HAP-1 (cell line): Measurements from ENCODE around the gene TMEM123.

ENCODE experiments used
- DNase-seq, 2 experiments: peaks; one replicate each; pipeline ENCODE4 v3.0.0-alpha.2; 2016 to 2020; ENCODE audit warnings: low spot score in 2 of 2
- H3K27me3 ChIP-seq: fragments of 250-450 bp; sonication (Bioruptor Pico); 2 replicates; pipeline ENCODE4 v1.5.1; 2020; ENCODE audit warnings: low read depth, mild to moderate bottlenecking, moderate library complexity
- H3K36me3 ChIP-seq: fragments of 250-450 bp; sonication (Bioruptor Pico); replicated peaks from 2 replicates; pipeline ENCODE4 v1.5.1; 2020; ENCODE audit warnings: mild to moderate bottlenecking
- H3K4me1 ChIP-seq: fragments of 250-450 bp; sonication (Bioruptor Pico); 2 replicates; pipeline ENCODE4 v1.5.1; 2020; ENCODE audit warnings: mild to moderate bottlenecking
- H3K4me3 ChIP-seq: fragments of 250-450 bp; sonication (Bioruptor Pico); 2 replicates; pipeline ENCODE4 v1.5.1; 2020; ENCODE audit warnings: mild to moderate bottlenecking, moderate library complexity
- H3K9me3 ChIP-seq: fragments of 250-450 bp; sonication (Bioruptor Pico); 2 replicates; pipeline ENCODE4 v1.5.1; 2020; ENCODE audit warnings: mild to moderate bottlenecking, moderate library complexity
- in situ Hi-C: fragments of 300-500 bp; cut with MboI; formaldehyde crosslinking; loops from 3 replicates; pipeline ENCODE4 v1.14.3; 2020; ENCODE audit warnings: low sequenced_read_pairs, inconsistent platforms, mixed read lengths

TMEM123 gene

GRCh38 chr11:102402548-102402947 lies 50.0 kb downstream of the TMEM123 start:
- Histone ChIP-seq H3K27me3 (no peaks in the 10 kb centered on the region), H3K9me3 (no peaks in the 10 kb centered on the region), H3K36me3 (peaks cover 21% of the 10 kb centered on the region), H3K4me3 (no peak overlapping the region), H3K4me1 (peaks cover 10% of the 10 kb centered on the region)
- DNase-seq = no peak
- in situ Hi-C loops = no loop called here

- no peaks in the 10 kb centered on the region for H3K27me3 ChIP-seq
- no peak for DNase-seq
- no peak overlapping the region for H3K4me3 ChIP-seq
- peaks cover 21% of the 10 kb centered on the region for H3K36me3 ChIP-seq
- no peaks in the 10 kb centered on the region for H3K9me3 ChIP-seq
- in situ Hi-C loops = no loop called here
- H3K4me1 ChIP-seq = peaks cover 11% of the 10 kb centered on the region
Observed at GRCh38 chr11:102401905-102402304, 50.7 kb downstream of the TMEM123 start.

- DNase-seq = no peak
- in situ Hi-C loops = no loop called here
- Histone ChIP-seq H3K36me3 (peaks cover 21% of the 10 kb centered on the region), H3K4me3 (no peak overlapping the region), H3K4me1 (peaks cover 9% of the 10 kb centered on the region), H3K27me3 (no peaks in the 10 kb centered on the region), H3K9me3 (no peaks in the 10 kb centered on the region)
Observed at GRCh38 chr11:102400603-102401002, 52.0 kb downstream of the TMEM123 start.

GRCh38 chr11:102399189-102399588 lies 53.4 kb downstream of the TMEM123 start:
- DNase-seq = no peak
- peaks cover 9% of the 10 kb centered on the region for H3K4me1 ChIP-seq
- in situ Hi-C loops = no loop called here
- H3K27me3 ChIP-seq = no peaks in the 10 kb centered on the region
- no peak overlapping the region for H3K4me3 ChIP-seq
- no peaks in the 10 kb centered on the region for H3K9me3 ChIP-seq
- peaks cover 21% of the 10 kb centered on the region for H3K36me3 ChIP-seq

GRCh38 chr11:102398297-102398696 lies 54.3 kb downstream of the TMEM123 start:
- H3K36me3 ChIP-seq = peaks cover 21% of the 10 kb centered on the region
- H3K4me3 ChIP-seq = no peak overlapping the region
- H3K9me3 ChIP-seq = no peaks in the 10 kb centered on the region
- H3K4me1 ChIP-seq = peaks cover 9% of the 10 kb centered on the region
- DNase-seq = no peak
- H3K27me3 ChIP-seq = no peaks in the 10 kb centered on the region
- in situ Hi-C loops = no loop called here

- no peak for DNase-seq
- H3K27me3 ChIP-seq = no peaks in the 10 kb centered on the region
- H3K4me1 ChIP-seq = peaks cover 9% of the 10 kb centered on the region
- H3K9me3 ChIP-seq = no peaks in the 10 kb centered on the region
- no peak overlapping the region for H3K4me3 ChIP-seq
- in situ Hi-C loops = no loop called here
- peaks cover 19% of the 10 kb centered on the region for H3K36me3 ChIP-seq
Observed at GRCh38 chr11:102396708-102397563, 55.6 kb downstream of the TMEM123 start.

GRCh38 chr11:102395720-102396393 lies 56.7 kb downstream of the TMEM123 start:
- in situ Hi-C loops = no loop called here
- DNase-seq = no peak
- H3K27me3 ChIP-seq = no peaks in the 10 kb centered on the region
- no peak overlapping the region for H3K4me3 ChIP-seq
- H3K36me3 ChIP-seq = peaks cover 8% of the 10 kb centered on the region
- no peaks in the 10 kb centered on the region for H3K9me3 ChIP-seq
- H3K4me1 ChIP-seq = peaks cover 5% of the 10 kb centered on the region; the same call in 1 of the 2 replicates

GRCh38 chr11:102393272-102393730 lies 59.3 kb downstream of the TMEM123 start:
- peaks cover 5% of the 10 kb centered on the region; the same call in 1 of the 2 replicates for H3K4me1 ChIP-seq
- DNase-seq = no peak
- in situ Hi-C loops = loop anchor here (5.0 kb wide), 1 partner anchor 94 kb away; no protein-coding TSS in a partner anchor
- H3K27me3 ChIP-seq = no peaks in the 10 kb centered on the region
- H3K36me3 ChIP-seq = no peaks in the 10 kb centered on the region; the same call in none of the 2 replicates
- H3K9me3 ChIP-seq = no peaks in the 10 kb centered on the region
- no peak overlapping the region for H3K4me3 ChIP-seq

GRCh38 chr11:102391549-102392237 lies 60.9 kb downstream of the TMEM123 start:
- Histone ChIP-seq H3K4me1 (peaks cover 1% of the 10 kb centered on the region; the same call in 1 of the 2 replicates), H3K4me3 (no peak overlapping the region), H3K27me3 (no peaks in the 10 kb centered on the region), H3K9me3 (no peaks in the 10 kb centered on the region), H3K36me3 (no peaks in the 10 kb centered on the region; the same call in 1 of the 2 replicates)
- DNase-seq = no peak
- in situ Hi-C loops = loop anchor here (5.0 kb wide), 1 partner anchor 96 kb away; no protein-coding TSS in a partner anchor

GRCh38 chr11:102390667-102391465 lies 61.7 kb downstream of the TMEM123 start:
- peak; percentile 57 to 75 for DNase-seq
- no peaks in the 10 kb centered on the region; the same call in 1 of the 2 replicates for H3K36me3 ChIP-seq
- in situ Hi-C loops = loop anchor here (5.0 kb wide), 1 partner anchor 96 kb away; no protein-coding TSS in a partner anchor
- H3K4me3 ChIP-seq = no peak overlapping the region
- no peaks in the 10 kb centered on the region for H3K9me3 ChIP-seq
- peaks cover 4% of the 10 kb centered on the region; the same call in 1 of the 2 replicates for H3K4me1 ChIP-seq
- H3K27me3 ChIP-seq = no peaks in the 10 kb centered on the region

- no peaks in the 10 kb centered on the region for H3K9me3 ChIP-seq
- in situ Hi-C loops = no loop called here
- H3K4me3 ChIP-seq = no peak overlapping the region
- H3K36me3 ChIP-seq = no peaks in the 10 kb centered on the region; the same call in 1 of the 2 replicates
- H3K4me1 ChIP-seq = peaks cover 4% of the 10 kb centered on the region; the same call in 1 of the 2 replicates
- no peaks in the 10 kb centered on the region for H3K27me3 ChIP-seq
- DNase-seq = no peak
Observed at GRCh38 chr11:102389253-102389652, 63.3 kb downstream of the TMEM123 start.

GRCh38 chr11:102387043-102387781 lies 65.4 kb downstream of the TMEM123 start:
- DNase-seq = no peak
- in situ Hi-C loops = no loop called here
- no peak overlapping the region for H3K4me3 ChIP-seq
- H3K36me3 ChIP-seq = no peaks in the 10 kb centered on the region; the same call in 1 of the 2 replicates
- H3K27me3 ChIP-seq = no peaks in the 10 kb centered on the region
- H3K9me3 ChIP-seq = no peaks in the 10 kb centered on the region
- peaks cover 14% of the 10 kb centered on the region for H3K4me1 ChIP-seq
